ENCODE measurements around the gene HOXA5.

HOXA5 gene

DNA sequence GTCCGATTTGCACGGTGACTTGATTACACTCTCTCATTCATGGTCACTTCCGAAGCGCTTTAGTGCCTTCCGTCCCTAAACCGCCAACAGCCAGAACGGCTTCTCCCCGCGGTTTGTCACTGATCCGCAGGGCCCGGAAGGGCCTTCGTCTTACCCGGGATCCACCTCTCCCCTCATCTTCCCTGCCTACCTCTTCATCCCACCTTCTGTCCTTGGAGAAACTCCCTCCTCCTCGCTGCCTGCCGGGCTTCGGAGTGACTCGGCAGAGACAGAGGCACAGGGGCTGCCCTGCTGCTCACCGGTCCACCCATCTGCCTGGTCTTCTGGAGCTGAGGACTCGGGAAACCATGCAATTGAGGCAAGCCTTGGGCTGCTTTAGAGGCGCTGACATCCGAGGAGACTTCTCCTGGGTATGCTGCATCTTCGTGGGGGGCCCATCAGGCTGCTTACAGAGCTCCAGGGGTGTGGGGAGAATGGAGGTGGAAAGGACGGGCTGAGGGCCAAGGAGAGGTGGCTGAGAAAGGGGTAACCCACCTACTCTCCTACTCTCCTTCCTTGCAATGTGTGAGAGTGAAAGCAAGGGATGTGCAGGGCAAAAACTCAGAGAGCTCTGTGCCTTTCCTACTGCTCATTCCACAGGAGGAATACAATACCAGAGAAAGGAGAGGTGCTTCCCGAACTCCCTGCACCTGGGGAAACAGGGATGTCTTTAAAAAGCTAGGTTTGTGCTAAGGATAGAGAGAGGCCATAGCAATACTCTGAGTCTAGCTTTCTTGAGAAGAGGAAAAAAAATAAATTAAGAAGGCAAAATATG is 42.6 kb upstream of the HOXA5 start:
- FAIRE-seq: no peak
- no peak for DNase-seq (ENCODE audit: insufficient read length, low spot score)
- no peak for TF ChIP-seq POLR2A (IDR thresholded peaks at IDR 0.05; ENCODE audit: low read depth, low read length)

DNA sequence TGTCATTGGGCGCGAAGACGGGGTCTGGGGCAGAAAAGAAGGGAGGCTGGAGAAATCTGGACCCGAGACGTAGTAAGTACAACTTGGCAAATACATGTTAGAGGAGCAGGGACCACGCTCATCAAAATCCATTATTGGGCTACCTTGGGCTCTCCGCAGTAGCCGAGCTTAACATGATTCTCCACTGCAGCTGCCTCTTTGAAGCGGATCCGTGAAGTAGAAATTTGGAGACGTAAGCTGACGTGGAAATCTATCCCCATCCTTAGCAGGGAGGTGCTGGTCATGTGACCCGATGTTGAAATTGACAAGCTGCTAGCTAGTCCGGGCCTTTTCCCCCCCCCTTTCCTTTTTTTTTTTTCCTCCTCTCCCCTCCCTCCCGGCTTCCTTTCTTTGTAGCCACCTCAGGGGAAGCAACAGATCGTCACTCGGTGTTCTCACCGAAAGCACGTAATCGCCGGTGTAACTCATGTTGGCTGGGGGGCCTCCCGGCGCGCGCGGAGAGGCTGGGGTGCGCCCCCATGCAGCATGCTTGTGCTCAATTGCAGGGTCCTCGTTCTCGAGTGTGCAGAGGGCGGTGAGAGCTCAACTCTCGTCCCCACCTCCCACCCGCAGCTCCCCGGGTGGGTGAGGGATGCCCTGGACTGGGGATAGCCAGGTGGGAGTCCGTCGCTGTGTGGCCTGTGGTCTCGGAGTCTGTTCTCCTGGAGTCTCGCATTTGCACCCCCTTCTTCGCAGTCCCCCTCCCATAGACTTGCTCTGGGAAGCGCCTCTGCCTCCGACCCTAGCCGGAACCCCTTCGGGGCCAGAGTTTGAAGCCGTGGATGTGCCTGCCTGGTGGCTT is 41.8 kb upstream of the HOXA5 start, which contains the start of gene HOXA11:
TSS of gene HOXA11 (minus strand) at position 220 of the 841 bp plus-strand sequence. CDS start at position 132, 88 bp downstream.
- FAIRE-seq (no peak), DNase-seq (ENCODE audit: insufficient read length, low spot score) (no peak)
- TF ChIP-seq POLR2A (IDR thresholded peaks at IDR 0.05; ENCODE audit: low read depth, low read length): no peak

DNA sequence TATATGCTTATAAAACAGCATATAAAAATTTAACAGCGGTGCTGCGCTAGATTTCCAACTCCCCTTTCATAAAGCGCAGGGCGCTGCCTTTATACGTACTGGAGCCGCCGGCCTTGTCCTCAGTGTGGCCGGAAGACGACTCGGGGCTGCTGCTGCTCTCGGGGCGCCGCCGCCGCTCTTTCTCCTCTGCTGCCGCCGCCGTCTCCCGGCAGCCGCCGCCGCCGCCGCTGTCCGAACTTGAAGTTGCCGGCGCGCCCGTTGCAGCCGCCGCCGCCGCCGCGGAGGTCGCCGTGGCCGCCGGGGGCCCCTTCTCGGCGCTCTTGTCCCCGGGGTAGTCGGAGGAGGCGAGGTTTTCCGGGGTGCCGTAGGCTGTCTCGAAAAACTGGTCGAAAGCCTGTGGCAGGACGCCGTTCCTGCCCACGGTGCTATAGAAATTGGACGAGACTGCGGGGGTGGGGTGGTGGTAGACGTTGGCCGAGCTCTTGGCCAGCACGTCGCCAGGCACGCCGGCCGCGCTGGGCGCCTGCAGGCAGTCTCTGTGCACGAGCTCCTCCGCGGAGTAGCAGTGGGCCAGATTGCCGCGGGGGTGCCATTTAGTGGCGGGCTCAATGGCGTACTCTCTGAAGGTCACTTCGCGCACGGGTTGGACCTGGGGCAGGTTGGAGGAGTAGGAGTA is 41.0 kb upstream of the HOXA5 start:
- DNase-seq (ENCODE audit: insufficient read length, low spot score) (no peak), FAIRE-seq (no peak)
- 0 out of 2 replicates have a peak, but pooled peaks have one; percentile 10 for TF ChIP-seq POLR2A (IDR thresholded peaks at IDR 0.05; ENCODE audit: low read depth, low read length)

DNA sequence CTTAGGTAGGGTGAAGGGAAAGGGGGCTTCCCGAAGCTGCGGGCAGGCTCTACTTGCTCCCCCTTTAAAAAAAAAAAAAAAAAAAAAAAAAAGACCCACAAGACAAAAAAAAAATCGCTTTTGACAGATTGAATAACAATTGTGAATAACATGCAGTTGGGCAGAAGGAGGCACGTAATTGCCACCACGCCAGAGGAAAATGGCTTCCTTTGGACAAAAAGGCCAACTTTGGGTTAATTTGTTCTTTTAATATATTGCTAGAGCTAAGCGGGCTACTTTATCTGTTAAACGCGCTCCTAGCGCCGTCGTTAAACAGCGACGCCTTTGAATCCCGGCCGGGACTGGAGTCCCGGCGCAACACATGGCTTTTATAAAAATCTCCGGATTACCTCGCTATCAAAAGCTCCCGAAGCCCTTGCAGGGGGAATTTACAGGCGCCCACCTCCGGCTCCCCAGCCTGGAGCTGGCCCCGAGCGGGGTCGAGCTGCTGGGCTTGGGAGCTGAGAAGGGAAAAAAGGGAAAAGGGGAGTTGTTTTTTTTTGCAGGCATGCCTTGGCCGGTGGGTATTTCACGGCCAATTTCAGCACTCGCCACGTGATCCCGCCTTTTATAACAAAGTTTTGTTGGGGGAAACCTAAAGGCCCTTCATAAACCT is 40.3 kb upstream of the HOXA5 start:
- TF ChIP-seq POLR2A (IDR thresholded peaks at IDR 0.05; ENCODE audit: low read depth, low read length): no peak
- DNase-seq (ENCODE audit: insufficient read length, low spot score): no peak
- FAIRE-seq: no peak

DNA sequence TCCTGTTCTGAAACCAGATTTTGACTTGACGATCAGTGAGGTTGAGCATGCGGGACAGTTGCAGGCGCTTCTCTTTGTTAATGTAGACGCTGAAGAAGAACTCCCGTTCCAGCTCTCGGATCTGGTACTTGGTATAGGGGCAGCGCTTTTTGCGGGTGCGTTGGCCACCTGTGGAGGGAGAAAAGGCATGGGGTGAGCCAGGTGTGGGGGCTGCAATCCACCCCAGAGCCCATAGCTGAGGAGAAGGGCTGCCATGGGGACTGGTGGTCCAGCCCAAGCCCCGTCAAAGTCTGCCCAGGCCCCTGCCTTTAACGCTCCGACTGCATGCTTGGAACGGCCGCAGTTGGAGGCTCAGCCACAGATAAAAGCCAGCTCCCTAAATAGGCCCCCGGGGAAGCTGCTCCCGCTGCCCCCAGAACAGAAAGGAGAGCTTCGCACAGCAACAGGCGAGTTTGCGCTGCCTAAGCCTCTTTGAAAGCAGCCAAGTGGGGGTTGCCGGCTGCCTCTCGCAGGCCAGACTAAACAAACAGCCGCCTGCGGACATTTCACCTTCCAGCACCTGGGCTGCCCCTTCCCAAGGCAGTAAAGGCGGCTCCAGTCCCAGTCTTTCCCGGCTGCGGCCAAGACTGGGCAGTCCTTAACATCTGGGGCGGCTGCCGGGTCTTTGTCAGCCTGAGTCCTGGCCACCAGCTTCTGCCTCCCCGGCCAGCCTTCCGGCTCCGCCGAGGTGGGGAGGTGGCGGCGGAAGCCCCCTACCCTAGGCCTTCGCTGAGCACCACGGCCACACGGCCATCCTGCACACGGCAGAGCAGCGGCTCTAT is 39.6 kb upstream of the HOXA5 start:
- no peak for TF ChIP-seq POLR2A (IDR thresholded peaks at IDR 0.05; ENCODE audit: low read depth, low read length)
- DNase-seq (ENCODE audit: insufficient read length, low spot score) (no peak), FAIRE-seq (no peak)

DNA sequence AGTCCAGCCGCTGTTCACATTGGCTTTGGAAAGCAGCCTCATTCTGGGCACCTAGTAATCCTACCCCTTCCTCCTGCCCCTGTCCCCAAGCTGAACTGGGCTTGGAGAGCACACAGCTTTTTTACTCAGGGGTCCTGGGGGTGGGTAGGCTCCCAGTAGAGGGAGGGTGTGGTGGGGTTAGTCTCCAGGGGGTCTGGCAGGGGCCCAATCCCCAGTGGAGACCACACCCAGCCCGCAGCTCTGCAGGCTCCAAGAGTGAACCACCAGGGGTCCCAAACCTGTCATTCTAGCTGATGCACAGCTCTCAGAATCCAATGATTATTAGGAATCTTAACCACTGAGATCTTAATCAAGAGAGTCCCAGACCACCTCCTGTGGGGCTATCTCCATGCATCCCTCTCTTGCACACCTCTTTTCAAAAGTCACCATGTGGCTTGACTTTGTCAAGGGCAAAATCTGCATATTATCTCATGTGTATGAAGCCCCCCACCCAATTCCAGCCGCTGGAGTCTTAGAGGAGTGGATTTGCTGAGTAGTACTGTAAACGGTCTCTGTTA is 38.9 kb upstream of the HOXA5 start:
- DNase-seq (ENCODE audit: insufficient read length, low spot score) (no peak), FAIRE-seq (no peak)
- no peak for TF ChIP-seq POLR2A (IDR thresholded peaks at IDR 0.05; ENCODE audit: low read depth, low read length)

DNA sequence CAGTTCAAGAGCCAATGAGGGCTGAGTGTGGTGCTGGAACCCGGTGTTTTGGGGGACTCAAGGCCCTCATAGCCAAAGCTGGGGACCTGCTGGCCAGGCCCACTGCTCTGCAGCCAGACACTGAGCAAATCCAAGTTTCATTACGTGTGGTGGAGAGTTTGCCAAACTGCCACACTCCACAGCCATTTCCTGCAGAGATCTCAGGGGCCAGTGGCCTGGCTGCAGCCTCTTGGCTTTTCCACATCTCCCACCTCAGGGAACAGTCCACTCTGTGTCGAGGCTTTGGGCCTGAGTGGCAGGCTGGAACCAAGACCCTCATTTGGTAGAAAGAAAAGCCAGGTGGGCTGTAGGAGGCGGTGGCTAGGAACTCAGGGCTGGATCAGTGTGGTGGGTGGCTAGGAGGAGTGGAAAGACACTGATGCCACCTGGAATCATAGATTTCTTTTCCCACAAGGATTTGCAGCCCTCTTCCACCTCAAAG is 38.4 kb upstream of the HOXA5 start:
- DNase-seq (ENCODE audit: insufficient read length, low spot score) (no peak), FAIRE-seq (no peak)
- TF ChIP-seq POLR2A (IDR thresholded peaks at IDR 0.05; ENCODE audit: low read depth, low read length): no peak

DNA sequence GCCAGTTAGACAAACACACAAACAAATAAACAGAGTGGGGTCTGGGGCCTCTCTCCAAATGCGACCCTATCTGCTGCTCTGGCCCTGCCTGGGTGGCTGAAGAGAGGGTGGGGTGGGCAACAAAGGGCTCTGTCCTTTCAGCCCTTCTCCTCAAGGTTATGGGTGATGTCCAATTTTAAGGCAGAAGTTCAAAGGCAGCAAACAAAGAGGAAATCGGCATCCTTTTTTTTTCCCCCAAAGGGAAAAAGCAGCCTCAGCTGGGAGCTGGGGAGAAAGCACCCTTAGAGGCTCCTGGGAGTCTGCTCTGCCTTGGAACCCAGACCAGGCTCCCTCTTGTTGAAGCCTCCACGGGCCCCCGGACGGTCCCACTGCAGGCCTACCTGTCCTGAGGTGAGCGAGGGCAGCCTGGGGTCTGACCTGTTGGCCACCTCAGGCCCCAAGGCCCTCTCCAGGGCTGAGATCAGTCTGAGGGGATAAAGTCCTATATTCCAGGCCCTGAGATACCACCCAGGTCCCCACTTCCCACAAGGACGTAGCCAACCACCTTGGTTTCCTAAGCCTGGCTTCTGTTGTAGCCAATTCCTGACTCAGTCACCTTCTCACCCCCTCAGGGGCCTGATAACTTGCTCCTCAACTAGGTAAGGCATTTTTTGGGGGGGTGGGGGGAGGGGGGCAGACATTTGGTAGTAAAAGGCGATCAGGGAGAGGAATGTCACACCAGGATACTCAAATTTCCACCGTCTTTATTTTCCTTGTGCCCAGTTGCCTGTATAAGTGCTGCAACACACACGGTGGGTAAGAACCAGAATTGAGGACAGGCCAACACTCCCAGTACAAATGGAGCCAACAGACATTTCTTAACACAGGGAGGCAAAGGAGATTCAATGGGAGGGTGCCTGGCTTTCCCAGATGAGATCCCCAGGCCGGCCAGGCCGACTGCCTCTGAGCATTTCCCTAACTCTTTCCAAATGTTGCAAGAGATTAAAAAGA is 37.2 kb upstream of the HOXA5 start:
- FAIRE-seq (no peak), DNase-seq (ENCODE audit: insufficient read length, low spot score) (no peak)

DNA sequence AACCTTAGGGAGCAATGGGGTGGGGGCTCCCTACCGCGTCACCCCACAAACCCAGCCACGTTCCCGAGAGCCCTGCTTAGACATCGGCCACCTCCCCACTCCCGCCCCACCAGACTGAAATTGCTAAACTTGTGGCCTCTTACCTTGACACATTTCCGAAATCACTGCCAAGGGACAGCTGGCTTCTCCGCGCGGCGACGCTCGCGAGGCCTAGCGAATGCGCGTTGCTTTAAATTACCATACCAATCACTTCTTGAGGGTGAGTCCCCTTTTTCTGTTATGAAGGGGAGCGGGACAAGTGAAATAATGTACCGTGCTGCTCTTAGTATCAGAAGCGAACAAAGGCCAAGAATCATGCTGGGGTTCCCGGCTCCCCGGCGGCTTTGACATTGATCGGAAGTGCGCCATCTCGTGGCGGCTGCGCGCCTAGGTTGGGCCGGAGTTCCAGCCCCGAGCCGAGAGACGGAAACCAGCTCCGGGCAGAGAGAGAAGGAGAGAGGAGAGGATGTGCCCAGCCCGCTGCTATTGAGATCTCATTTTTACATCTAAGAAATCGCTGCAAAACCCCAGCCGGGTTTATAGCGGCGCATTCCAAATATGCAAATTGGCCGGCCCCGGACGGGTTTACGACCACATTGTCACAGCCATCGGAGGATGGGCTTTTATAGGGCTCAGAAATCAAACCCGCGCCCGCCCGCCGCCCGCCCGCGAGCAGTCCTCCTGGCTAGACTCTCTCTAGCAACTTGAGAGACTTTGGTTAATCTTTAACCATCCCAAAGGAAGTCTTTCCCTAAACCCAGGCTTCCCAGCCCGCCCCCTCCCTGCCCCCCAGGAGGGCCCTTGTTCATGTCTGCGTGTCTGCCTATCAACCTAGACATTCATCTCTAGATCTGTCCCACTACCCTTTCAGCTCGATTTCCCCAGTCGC is 36.3 kb upstream of the HOXA5 start:
- no peak for TF ChIP-seq POLR2A (IDR thresholded peaks at IDR 0.05; ENCODE audit: low read depth, low read length)
- FAIRE-seq (no peak), DNase-seq (ENCODE audit: insufficient read length, low spot score) (peak; percentile 99)

More for the DNA sequence above, 37.2 kb upstream of the HOXA5 start:
- no peak for TF ChIP-seq POLR2A (IDR thresholded peaks at IDR 0.05; ENCODE audit: low read depth, low read length)

DNA sequence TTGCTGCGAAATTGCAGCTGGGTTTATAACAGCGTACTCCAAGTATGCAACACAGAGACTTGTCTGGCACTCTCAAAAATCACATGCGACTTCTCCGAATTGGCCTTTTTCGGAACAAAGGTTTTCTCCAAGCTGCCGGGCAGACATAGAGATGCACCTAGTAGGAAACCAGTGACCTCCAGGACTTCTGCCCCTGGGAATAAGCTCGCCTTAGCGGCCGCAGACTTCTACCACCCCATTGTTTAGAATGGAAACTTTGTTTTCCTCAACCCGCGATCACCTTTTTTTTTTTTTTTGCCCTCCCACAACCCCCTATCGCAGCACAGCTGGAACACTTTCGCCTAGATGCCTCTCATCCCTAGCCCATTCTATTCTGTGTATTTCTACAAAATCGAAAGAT is 35.5 kb upstream of the HOXA5 start:
- no peak for TF ChIP-seq POLR2A (IDR thresholded peaks at IDR 0.05; ENCODE audit: low read depth, low read length)
- FAIRE-seq (no peak), DNase-seq (ENCODE audit: insufficient read length, low spot score) (no peak)

Data from H54 (cell line).